SK-N-SH treated with all-trans-retinoic acid at 6 μM for 48 hours (cell line): ENCODE results near the gene FGF11.

Source experiments
- ARNTL ChIP-seq: fragments of 450-650 bp; formaldehyde crosslinking; IDR thresholded peaks from 2 replicates; pipeline ENCODE4 v1.5.0; 2020; ENCODE audit warnings: low read depth, mild to moderate bottlenecking, moderate library complexity, borderline replicate concordance
- CREB5 ChIP-seq: fragments of 250-450 bp; sonication (Bioruptor Pico); IDR thresholded peaks from 2 replicates; pipeline ENCODE4 v1.5.1; 2020; ENCODE audit warnings: low read depth, mild to moderate bottlenecking, moderate library complexity
- CSDC2 ChIP-seq: fragments of 250-450 bp; sonication (Bioruptor Pico); IDR thresholded peaks from 2 replicates; pipeline ENCODE4 v1.5.0; 2020; ENCODE audit warnings: mild to moderate bottlenecking, moderate library complexity
- PATZ1 ChIP-seq: fragments of 250-450 bp; sonication (Bioruptor Pico); IDR thresholded peaks from 2 replicates; pipeline ENCODE4 v1.8.0; 2020; ENCODE audit warnings: mild to moderate bottlenecking, moderate library complexity, borderline replicate concordance
- RARB ChIP-seq: fragments of 250-450 bp; sonication (Bioruptor Pico); IDR thresholded peaks from 2 replicates; pipeline ENCODE4 v1.8.0; 2021; ENCODE audit warnings: mild to moderate bottlenecking, moderate library complexity
- TCF4 ChIP-seq: fragments of 250-450 bp; sonication (Bioruptor Pico); IDR thresholded peaks from 2 replicates; pipeline ENCODE4 v1.8.0; 2021; ENCODE audit warnings: mild to moderate bottlenecking, moderate library complexity, borderline replicate concordance
- TSHZ2 ChIP-seq: fragments of 250-450 bp; sonication (Bioruptor Pico); IDR thresholded peaks from 2 replicates; pipeline ENCODE4 v1.5.0; 2020; ENCODE audit warnings: mild to moderate bottlenecking, moderate library complexity
- ZFP30 ChIP-seq: fragments of 450-650 bp; formaldehyde crosslinking; IDR thresholded peaks from 2 replicates; pipeline ENCODE4 v1.5.0; 2022; ENCODE audit warnings: mild to moderate bottlenecking, moderate library complexity
- ZNF70 ChIP-seq: fragments of 450-650 bp; formaldehyde crosslinking; IDR thresholded peaks from 2 replicates; pipeline ENCODE4 v1.5.0; 2020; ENCODE audit warnings: mild to moderate bottlenecking, moderate library complexity

GRCh38 chr17:7408252-7408727 is 31.0 kb upstream of the FGF11 start:
- TF ChIP-seq ZNF70 (CRISPR knock-in tag): no peak
- no peak for TF ChIP-seq TSHZ2 (CRISPR knock-in tag)
- TF ChIP-seq CREB5 (CRISPR knock-in tag): no peak
- TF ChIP-seq TCF4 (CRISPR knock-in tag): no peak
- no peak for TF ChIP-seq PATZ1 (CRISPR knock-in tag)
- no peak for TF ChIP-seq ARNTL (CRISPR knock-in tag)
- no peak for TF ChIP-seq RARB
- TF ChIP-seq CSDC2: no peak
- TF ChIP-seq ZFP30: no peak
